HCT116 (cell line): Measurements from ENCODE around the gene ZNF438. TPM values are rescaled to one million over a fixed set of nuclear protein-coding genes. Genes with fewer than 3 reads are reported as not detected.

ENCODE experiments used
- ATAC-seq: fragments of 200-7000 bp; cut with Tn5 transposase; 2 replicates; pipeline ENCODE4 v1.9.1; 2020; ENCODE audit warnings: mild to moderate bottlenecking, moderate library complexity
- BruUV-seq: library from RNA; stranded (reverse); fragments of 400-500 nt; replicated peaks from 2 replicates; lab custom pipeline; 2021; lab: Mats Ljungman, UMichigan
- CTCF ChIA-PET: fragments of 300-600 bp; sonication (Branson Sonifier 250); formaldehyde crosslinking; loops from one replicate; lab custom pipeline; 2021; ENCODE audit warnings: antibody characterized with exemption; lab: Charles Lee
- POLR2A ChIA-PET: fragments of 300-600, 350-600 bp; sonication (Branson Sonifier 250); formaldehyde crosslinking; loops from one replicate; lab custom pipeline; 2021; ENCODE audit warnings: antibody characterized with exemption; lab: Charles Lee
- RAD21 ChIA-PET, 2 experiments: fragments of 300-600 bp; sonication (Branson Sonifier 250); formaldehyde crosslinking; loops; one replicate each; lab custom pipeline; 2023; ENCODE audit warnings: low total read pairs in 2 of 2; ENCODE audit not compliant: uncharacterized antibody in 2 of 2, unreplicated experiment in 2 of 2, low non-redundant PET in 1 of 2; lab: Charles Lee
- DNase-seq: peaks from one replicate; pipeline ENCODE4 v3.0.0-alpha.2; 2010; ENCODE audit warnings: low read depth, low spot score
- H2AFZ ChIP-seq: fragments of 200-600 bp; shearing (Covaris generic), sonication (generic); 2 replicates; pipeline ENCODE4 v1.6.1; 2017; ENCODE audit warnings: low read depth, mixed run types, mixed read lengths, antibody characterized with exemption, low read length; ENCODE audit not compliant: poor library complexity, severe bottlenecking
- H3K27ac ChIP-seq: 2 replicates; pipeline ENCODE4 v1.5.1; 2012; ENCODE audit warnings: low read depth, low read length
- H3K27me3 ChIP-seq: fragments of 200-600 bp; sonication (generic); 2 replicates; pipeline ENCODE4 v1.6.1; 2016; ENCODE audit warnings: mixed run types, low read length, mixed read lengths; ENCODE audit not compliant: insufficient read depth
- H3K36me3 ChIP-seq, 2 experiments: fragments of 200-500 bp in 1 of 2; fragments of 200-600 bp in 1 of 2; sonication (Bioruptor generic) in 1 of 2; sonication (generic) in 1 of 2; 2 replicates each; pipeline versions ENCODE4 v1.5.1 to v1.6.1; 2014 to 2016; ENCODE audit warnings: low read length in 2 of 2, inconsistent platforms in 1 of 2, mixed read lengths in 1 of 2, mixed run types in 1 of 2; ENCODE audit not compliant: insufficient read depth in 2 of 2, control insufficient read depth in 1 of 2
- H3K4me1 ChIP-seq, 2 experiments: fragments of 200-600 bp in 1 of 2; sonication (generic) in 1 of 2; 2 replicates each; pipeline versions ENCODE4 v1.5.1 to v1.6.1; 2012 to 2017; ENCODE audit warnings: low read length in 2 of 2, inconsistent platforms in 1 of 2, mild to moderate bottlenecking in 1 of 2, mixed read lengths in 1 of 2, mixed run types in 1 of 2, moderate library complexity in 1 of 2; ENCODE audit not compliant: insufficient read depth in 2 of 2, control insufficient read depth in 1 of 2
- H3K4me2 ChIP-seq: fragments of 200-600 bp; sonication (generic); 2 replicates; pipeline ENCODE4 v1.6.1; 2017; ENCODE audit warnings: mixed run types, low read length, mixed read lengths
- H3K4me3 ChIP-seq, 2 experiments: fragments of 200-600 bp in 1 of 2; sonication (generic) in 1 of 2; replicated peaks in 1 of 2; 2 replicates each; pipeline ENCODE4 v1.5.1; 2011 to 2016; ENCODE audit warnings: low read length in 2 of 2, control low read depth in 1 of 2, low read depth in 1 of 2, mild to moderate bottlenecking in 1 of 2, mixed read lengths in 1 of 2, mixed run types in 1 of 2
- H3K79me2 ChIP-seq: fragments of 200-600 bp; sonication (generic); 2 replicates; pipeline ENCODE4 v1.6.1; 2017; ENCODE audit warnings: mild to moderate bottlenecking, mixed run types, low read length, moderate library complexity, mixed read lengths; ENCODE audit not compliant: insufficient read depth
- H3K9ac ChIP-seq: fragments of 200-600 bp; sonication (generic); 2 replicates; pipeline ENCODE4 v1.6.1; 2016; ENCODE audit warnings: low read length, mixed read lengths
- H3K9me2 ChIP-seq: fragments of 200-600 bp; sonication (generic), shearing (Covaris generic); 2 replicates; pipeline ENCODE4 v1.6.1; 2017; ENCODE audit warnings: mixed run types, mild to moderate bottlenecking, moderate library complexity; ENCODE audit not compliant: insufficient read depth
- H3K9me3 ChIP-seq, 2 experiments: fragments of 200-500 bp in 1 of 2; fragments of 200-600 bp in 1 of 2; sonication (Bioruptor generic) in 1 of 2; sonication (generic) in 1 of 2; 2 replicates each; pipeline ENCODE4 v1.6.1; 2014 to 2017; ENCODE audit warnings: low read length in 2 of 2, mixed read lengths in 2 of 2, inconsistent platforms in 1 of 2, low read depth in 1 of 2, mild to moderate bottlenecking in 1 of 2, mixed run types in 1 of 2, moderate library complexity in 1 of 2; ENCODE audit not compliant: control insufficient read depth in 1 of 2, insufficient read depth in 1 of 2
- H4K20me1 ChIP-seq: fragments of 200-600 bp; sonication (generic), shearing (Covaris generic); 2 replicates; pipeline ENCODE4 v1.6.1; 2017; ENCODE audit warnings: mixed run types, mild to moderate bottlenecking, moderate library complexity; ENCODE audit not compliant: insufficient read depth
- EGR1 ChIP-seq: IDR thresholded peaks from 2 replicates; pipeline ENCODE4 v1.6.1; 2012; ENCODE audit warnings: low read depth
- EZH2 ChIP-seq: fragments of 200-600 bp; sonication (generic); IDR thresholded peaks from 2 replicates; pipeline ENCODE4 v1.6.1; 2017; ENCODE audit warnings: antibody characterized with exemption, mixed run types
- EZH2phosphoT487 ChIP-seq: fragments of 200-600 bp; IDR thresholded peaks from 2 replicates; pipeline ENCODE4 v1.6.1; 2018; ENCODE audit warnings: antibody characterized with exemption, borderline replicate concordance
- POLR2A ChIP-seq: IDR thresholded peaks from 2 replicates; pipeline ENCODE4 v1.7.0; 2011; ENCODE audit warnings: borderline replicate concordance; ENCODE audit not compliant: insufficient read depth, insufficient read length; ENCODE audit errors: extremely low read depth
- RAD21 ChIP-seq: IDR thresholded peaks from 2 replicates; pipeline ENCODE4 v1.6.1; 2012; ENCODE audit warnings: low read depth, mild to moderate bottlenecking
- SIN3A ChIP-seq: IDR thresholded peaks from 2 replicates; pipeline ENCODE4 v1.6.1; 2012; ENCODE audit warnings: low read depth
- SRF ChIP-seq: IDR thresholded peaks from 2 replicates; pipeline ENCODE4 v1.6.1; 2012; ENCODE audit warnings: low read depth
- YY1 ChIP-seq: IDR thresholded peaks from 2 replicates; pipeline ENCODE4 v1.6.1; 2011; ENCODE audit warnings: low read length, low read depth, moderate library complexity, mild to moderate bottlenecking; ENCODE audit not compliant: insufficient replicate concordance; ENCODE audit errors: extremely low read depth
- ZBTB33 ChIP-seq: IDR thresholded peaks from 2 replicates; pipeline ENCODE4 v1.6.1; 2011; ENCODE audit warnings: mild to moderate bottlenecking, low read length, moderate library complexity; ENCODE audit not compliant: insufficient replicate concordance; ENCODE audit errors: extremely low read depth
- intact Hi-C: fragments of 100-400 bp; cut with micrococcal nuclease; formaldehyde crosslinking; loops from 2 replicates; pipeline ENCODE4 v1.10.0; 2022
- total RNA-seq: library from RNA; stranded (reverse); gene quantifications from one replicate; pipeline ENCODE4 v1.2.1, GENCODE V29; 2021; ENCODE audit not compliant: unreplicated experiment

Gene ZNF438
- total RNA-seq, 1 experiment from 2014 or later, result 3.3 TPM

DNA sequence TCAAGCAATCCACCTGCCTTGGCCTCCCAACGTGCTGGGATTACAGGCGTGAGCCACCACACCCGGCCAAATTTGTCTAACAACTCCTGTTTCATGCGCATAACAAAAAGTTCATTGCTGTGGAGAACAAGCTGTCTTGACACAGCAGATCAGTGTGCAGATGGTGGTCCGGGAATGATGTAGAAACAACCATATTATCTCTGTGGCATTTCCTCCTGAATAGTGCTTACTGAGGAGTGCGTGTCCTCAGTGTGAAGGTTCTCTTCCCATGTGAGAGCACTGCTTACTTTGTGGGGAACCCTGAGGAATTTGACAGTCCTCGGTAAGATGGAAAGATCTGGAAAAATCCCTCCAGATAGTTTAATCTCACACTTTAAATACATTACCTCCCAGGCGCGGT lies 30.3 kb upstream of the ZNF438 start:
- DNase-seq (no peak), ATAC-seq (no peak)
- Histone ChIP-seq H3K36me3 (no peaks in the 10 kb centered on the region), H3K79me2 (no peaks in the 10 kb centered on the region), H3K4me2 (no peak overlapping the region), H4K20me1 (no peaks in the 10 kb centered on the region), H3K4me3 (no peak overlapping the region), H3K27me3 (no peaks in the 10 kb centered on the region), H3K9me3 (no peaks in the 10 kb centered on the region), H3K27ac (no peak overlapping the region), H3K4me1 (peaks cover 0 to 7% of the 10 kb centered on the region in 2 experiments; a peak in 2 of 4 replicates), H3K9ac (no peak overlapping the region), H3K9me2 (no peaks in the 10 kb centered on the region), H2AFZ (no peak overlapping the region)
- BruUV-seq, result no TSS peak
- intact Hi-C loops, result no loop called here
- TF ChIP-seq EGR1, result no peak
- TF ChIP-seq EZH2phosphoT487, result no peak
- TF ChIP-seq EZH2, result no peak
- no peak for TF ChIP-seq SRF
- no peak for TF ChIP-seq POLR2A
- no peak for TF ChIP-seq ZBTB33
- no peak for TF ChIP-seq YY1
- no peak for TF ChIP-seq SIN3A
- no peak for TF ChIP-seq RAD21
- ChIA-PET POLR2A (no interaction called here), CTCF (no interaction called here), RAD21 (no interaction called here)
